PC-3 (cell line): ENCODE data around the gene PTGER2.

Source experiments
- EZH2 ChIP-seq: fragments of 300-600 bp; sonication (generic); IDR thresholded peaks from one replicate; pipeline ENCODE4 v1.6.1; 2017; ENCODE audit warnings: antibody characterized with exemption, mild to moderate bottlenecking, low read length; ENCODE audit not compliant: unreplicated experiment
- EZH2phosphoT487 ChIP-seq: fragments of 300-600 bp; sonication (generic); IDR thresholded peaks from 2 replicates; pipeline ENCODE4 v1.6.1; 2018; ENCODE audit warnings: mild to moderate bottlenecking, antibody characterized with exemption, low read length, borderline replicate concordance
- TF ChIP-seq, protein P1 (sequence below): fragments of 300-600 bp; sonication (generic); conservative IDR thresholded peaks from 2 replicates; pipeline ENCODE4 v1.5.1; 2017; ENCODE audit warnings: antibody characterized with exemption, low read depth, mild to moderate bottlenecking, low read length

DNA sequence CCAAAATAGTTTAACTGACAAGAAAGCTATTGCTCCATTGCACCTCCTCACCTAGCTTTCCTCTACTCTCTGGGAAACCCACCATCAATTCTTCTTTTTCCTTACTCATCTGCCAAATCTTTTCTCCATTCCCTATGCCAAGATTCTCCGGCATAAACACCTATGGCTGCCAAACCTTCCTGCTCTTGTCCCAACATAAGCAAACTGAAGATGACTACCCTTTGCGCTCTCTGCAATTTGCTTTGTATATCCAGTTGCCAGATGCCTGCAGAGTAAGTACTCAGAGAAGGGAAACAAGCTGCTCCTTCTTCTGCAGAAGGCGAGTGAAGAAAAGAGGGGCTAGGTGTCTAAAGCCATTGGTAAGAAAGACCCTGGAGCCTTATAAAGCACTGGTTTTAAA is 11.5 kb downstream of the PTGER2 start:
- TF ChIP-seq, protein P1, sequence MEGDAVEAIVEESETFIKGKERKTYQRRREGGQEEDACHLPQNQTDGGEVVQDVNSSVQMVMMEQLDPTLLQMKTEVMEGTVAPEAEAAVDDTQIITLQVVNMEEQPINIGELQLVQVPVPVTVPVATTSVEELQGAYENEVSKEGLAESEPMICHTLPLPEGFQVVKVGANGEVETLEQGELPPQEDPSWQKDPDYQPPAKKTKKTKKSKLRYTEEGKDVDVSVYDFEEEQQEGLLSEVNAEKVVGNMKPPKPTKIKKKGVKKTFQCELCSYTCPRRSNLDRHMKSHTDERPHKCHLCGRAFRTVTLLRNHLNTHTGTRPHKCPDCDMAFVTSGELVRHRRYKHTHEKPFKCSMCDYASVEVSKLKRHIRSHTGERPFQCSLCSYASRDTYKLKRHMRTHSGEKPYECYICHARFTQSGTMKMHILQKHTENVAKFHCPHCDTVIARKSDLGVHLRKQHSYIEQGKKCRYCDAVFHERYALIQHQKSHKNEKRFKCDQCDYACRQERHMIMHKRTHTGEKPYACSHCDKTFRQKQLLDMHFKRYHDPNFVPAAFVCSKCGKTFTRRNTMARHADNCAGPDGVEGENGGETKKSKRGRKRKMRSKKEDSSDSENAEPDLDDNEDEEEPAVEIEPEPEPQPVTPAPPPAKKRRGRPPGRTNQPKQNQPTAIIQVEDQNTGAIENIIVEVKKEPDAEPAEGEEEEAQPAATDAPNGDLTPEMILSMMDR = no peak
- TF ChIP-seq EZH2 (no peak), EZH2phosphoT487 (no peak)
